DMS53 (cell line): ENCODE data around the gene FAM50B.

Source experiments
- DNase-seq: peaks from one replicate; lab custom pipeline; 2025; lab: John Stamatoyannopoulos, UW

Gene FAM50B

GRCh38 chr6:3820563-3820962 lies 28.6 kb upstream of the FAM50B start:
- DNase-seq = no peak

GRCh38 chr6:3822747-3823445 lies 26.3 kb upstream of the FAM50B start:
- DNase-seq = no peak

GRCh38 chr6:3823671-3824070 lies 25.5 kb upstream of the FAM50B start:
- DNase-seq = no peak

- no peak for DNase-seq
Measured at GRCh38 chr6:3825331-3825831, 23.8 kb upstream of the FAM50B start.

- peak; percentile 32 for DNase-seq
Measured at GRCh38 chr6:3825851-3826581, 23.2 kb upstream of the FAM50B start.

GRCh38 chr6:3829285-3829684 lies 19.9 kb upstream of the FAM50B start:
- DNase-seq = no peak

GRCh38 chr6:3830806-3831205 lies 18.4 kb upstream of the FAM50B start:
- DNase-seq = no peak

- DNase-seq = no peak
Measured at GRCh38 chr6:3831761-3832530, 17.2 kb upstream of the FAM50B start.

GRCh38 chr6:3835055-3835731 lies 14.0 kb upstream of the FAM50B start:
- DNase-seq = peak; percentile 29

GRCh38 chr6:3835785-3836184 lies 13.4 kb upstream of the FAM50B start:
- no peak for DNase-seq

GRCh38 chr6:3836566-3836965 lies 12.6 kb upstream of the FAM50B start:
- DNase-seq = no peak

- DNase-seq = no peak
Measured at GRCh38 chr6:3837781-3838180, 11.4 kb upstream of the FAM50B start.

- no peak for DNase-seq
Measured at GRCh38 chr6:3838992-3839867, 9.9 kb upstream of the FAM50B start.

- no peak for DNase-seq
Measured at GRCh38 chr6:3841066-3841454, 8.1 kb upstream of the FAM50B start.

GRCh38 chr6:3841711-3842565 lies 7.2 kb upstream of the FAM50B start:
- no peak for DNase-seq

- no peak for DNase-seq
Measured at GRCh38 chr6:3843379-3844096, 5.6 kb upstream of the FAM50B start.

- DNase-seq = no peak
Measured at GRCh38 chr6:3844097-3844463, 5.1 kb upstream of the FAM50B start.

GRCh38 chr6:3847521-3847920 lies 1.7 kb upstream of the FAM50B start:
- no peak for DNase-seq

- DNase-seq = no peak
Measured at GRCh38 chr6:3848380-3848779, 793 bp upstream of the FAM50B start.
